GM03348 (cell line): ENCODE data around the gene B9D1.
A peak's percentile ranks its signal among the peaks of the same experiment; 100 is the strongest.

Experiments
- DNase-seq: peaks from one replicate; pipeline ENCODE4 v3.0.0; 2012; ENCODE audit warnings: low spot score

Gene B9D1, protein sequence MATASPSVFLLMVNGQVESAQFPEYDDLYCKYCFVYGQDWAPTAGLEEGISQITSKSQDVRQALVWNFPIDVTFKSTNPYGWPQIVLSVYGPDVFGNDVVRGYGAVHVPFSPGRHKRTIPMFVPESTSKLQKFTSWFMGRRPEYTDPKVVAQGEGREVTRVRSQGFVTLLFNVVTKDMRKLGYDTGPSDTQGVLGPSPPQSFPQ

GRCh38 chr17:19362277-19363113 is at the start of gene B9D1:
Gene B9D1 (minus strand): TSS chr17:19362723. CDS start chr17:19362569, 154 bp downstream.
- DNase-seq, result peak; percentile 97

DNA sequence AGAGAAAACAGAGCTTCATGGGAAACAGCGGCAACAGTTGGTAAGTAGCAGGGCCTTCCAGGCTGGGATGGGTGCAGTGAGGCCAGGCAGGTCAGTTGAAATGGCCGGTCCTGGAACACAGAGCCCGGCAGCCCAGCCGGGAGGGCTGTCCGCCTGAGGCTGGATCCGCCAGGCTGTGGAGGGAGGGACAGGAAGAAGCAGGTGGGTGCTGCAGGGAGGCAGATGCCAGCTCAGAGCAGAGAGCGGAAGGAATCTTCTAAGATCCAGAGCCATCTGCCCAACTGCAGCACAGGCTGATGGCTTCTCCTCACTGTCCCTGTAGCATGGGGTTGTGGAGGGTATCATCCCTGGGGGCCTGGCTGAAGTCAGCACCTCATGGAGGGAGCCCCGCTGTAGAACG is 49.1 kb upstream of the B9D1 start:
- DNase-seq, result peak; percentile 17

- peak; percentile 84 for DNase-seq
Measured at GRCh38 chr17:19410875-19411620, 48.5 kb upstream of the B9D1 start, which contains the start of gene RNF112. Gene RNF112 (plus strand): TSS chr17:19411232. CDS start chr17:19411409, 177 bp downstream.

DNA sequence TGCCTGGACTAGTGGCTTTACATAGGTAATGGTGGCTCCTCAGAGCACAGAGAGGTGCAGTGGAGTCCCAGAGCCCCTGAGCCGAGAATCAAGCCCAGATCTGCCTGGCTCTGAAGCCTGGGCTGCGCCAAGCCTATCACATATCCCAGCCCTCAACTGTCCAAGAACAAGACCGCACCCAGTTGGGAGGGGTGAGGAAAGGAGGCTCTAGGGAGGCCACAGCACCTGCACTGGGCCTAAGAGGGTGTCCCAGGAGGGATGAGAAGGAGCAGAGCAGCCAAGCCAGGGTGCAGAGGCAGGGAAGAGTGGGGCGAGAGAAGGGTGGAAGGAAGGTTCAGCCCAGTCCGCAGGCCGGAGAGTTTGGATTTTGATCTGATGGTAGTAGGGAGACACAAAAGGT is 47.6 kb upstream of the B9D1 start:
- no peak for DNase-seq

- peak; percentile 73 for DNase-seq
Measured at GRCh38 chr17:19409509-19409908, 47.0 kb upstream of the B9D1 start.

- DNase-seq, result no peak
Measured at GRCh38 chr17:19409066-19409465, 46.5 kb upstream of the B9D1 start.

DNA sequence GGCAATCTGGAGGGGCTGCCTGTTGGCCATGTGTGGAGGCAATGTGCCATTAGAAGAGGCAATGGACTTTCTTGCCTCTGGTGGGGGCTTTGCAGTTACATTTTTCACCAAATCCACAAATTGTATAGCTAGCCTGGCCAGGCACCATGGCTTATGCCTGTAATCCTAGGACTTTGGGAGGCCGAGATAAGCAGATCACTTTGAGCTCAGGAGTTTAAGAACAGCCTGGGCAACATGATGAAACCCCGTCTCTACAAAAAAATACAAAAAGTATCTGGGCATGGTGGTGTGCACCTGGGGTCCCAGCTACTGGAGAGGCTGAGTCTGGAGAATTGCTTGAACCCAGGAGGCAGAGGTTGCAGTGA is 45.8 kb upstream of the B9D1 start:
- DNase-seq, result no peak

GRCh38 chr17:19407601-19408345 is 45.2 kb upstream of the B9D1 start:
- DNase-seq, result no peak

GRCh38 chr17:19405114-19405513 is 42.6 kb upstream of the B9D1 start:
- DNase-seq, result no peak

GRCh38 chr17:19404264-19404663 is 41.7 kb upstream of the B9D1 start:
- DNase-seq, result no peak

DNA sequence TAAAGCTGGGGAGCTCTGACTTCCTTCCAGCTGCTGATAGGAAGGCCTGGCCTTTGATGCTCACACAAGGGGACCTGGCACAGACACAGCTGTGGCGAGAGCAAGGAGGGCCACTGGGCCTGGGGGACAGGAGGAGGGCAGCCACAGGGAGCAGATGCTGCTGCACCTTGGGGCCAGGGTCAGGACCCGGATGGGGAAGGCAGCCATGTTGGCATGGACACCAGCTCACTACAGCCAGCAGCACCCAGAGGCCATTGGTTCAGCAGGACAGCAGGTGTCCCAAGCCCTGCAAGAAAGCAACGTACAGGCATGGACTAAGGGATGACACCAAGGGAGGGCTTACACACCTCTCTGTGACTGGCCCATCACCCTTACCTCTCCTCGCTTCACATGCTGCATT is 40.5 kb upstream of the B9D1 start:
- DNase-seq, result no peak

DNA sequence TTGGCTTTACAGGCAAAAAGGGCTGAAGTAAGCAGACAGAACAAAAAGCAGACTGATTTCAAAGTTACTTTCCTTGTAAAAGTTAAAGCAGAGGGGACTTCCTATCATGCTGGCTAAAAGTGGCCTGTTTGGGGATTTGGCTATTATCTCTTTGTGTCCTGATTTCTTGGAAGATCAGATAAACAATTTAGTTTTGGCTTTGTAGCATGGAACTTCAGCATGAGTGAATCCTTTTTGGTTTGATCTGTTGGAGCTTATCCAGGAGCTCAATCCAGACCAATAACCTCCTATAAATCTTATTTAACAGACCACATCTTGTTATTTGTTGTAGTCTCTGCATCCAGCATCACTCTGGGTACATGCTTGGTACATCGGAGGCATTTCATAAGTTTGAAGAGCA is 39.6 kb upstream of the B9D1 start:
- no peak for DNase-seq

DNA sequence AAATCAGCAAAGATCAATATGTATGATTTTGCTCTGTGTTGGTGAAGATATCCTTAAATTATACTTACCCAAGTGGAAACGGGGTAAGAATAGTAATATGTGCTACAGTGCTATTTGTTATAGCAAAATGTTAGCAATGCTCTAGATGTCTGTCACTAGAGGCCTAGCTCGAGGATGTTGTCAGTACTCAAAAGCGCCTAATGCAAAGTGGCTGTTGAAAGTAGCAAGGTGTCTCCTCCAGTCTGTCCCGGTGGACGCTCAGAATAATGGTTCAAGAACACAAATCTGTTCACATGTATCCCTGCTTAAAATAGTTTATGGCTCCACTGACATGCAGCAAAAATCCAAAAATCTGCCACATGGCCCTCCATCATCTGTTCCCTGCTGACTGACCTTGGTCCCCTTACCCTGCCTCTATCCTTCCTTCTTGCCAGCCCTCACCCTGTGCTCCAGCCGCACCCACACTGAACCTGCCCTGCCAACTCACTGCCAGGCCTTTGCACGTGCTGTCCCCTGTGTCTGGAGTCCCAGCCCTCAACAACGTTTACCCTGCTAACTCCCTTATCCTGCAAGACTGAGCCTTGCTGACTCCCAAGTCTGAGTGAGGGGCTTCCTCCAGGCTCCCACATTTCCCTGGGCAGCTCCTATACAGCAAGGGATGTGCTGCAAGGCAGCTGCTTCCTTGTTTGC is 38.9 kb upstream of the B9D1 start:
- DNase-seq, result no peak

DNA sequence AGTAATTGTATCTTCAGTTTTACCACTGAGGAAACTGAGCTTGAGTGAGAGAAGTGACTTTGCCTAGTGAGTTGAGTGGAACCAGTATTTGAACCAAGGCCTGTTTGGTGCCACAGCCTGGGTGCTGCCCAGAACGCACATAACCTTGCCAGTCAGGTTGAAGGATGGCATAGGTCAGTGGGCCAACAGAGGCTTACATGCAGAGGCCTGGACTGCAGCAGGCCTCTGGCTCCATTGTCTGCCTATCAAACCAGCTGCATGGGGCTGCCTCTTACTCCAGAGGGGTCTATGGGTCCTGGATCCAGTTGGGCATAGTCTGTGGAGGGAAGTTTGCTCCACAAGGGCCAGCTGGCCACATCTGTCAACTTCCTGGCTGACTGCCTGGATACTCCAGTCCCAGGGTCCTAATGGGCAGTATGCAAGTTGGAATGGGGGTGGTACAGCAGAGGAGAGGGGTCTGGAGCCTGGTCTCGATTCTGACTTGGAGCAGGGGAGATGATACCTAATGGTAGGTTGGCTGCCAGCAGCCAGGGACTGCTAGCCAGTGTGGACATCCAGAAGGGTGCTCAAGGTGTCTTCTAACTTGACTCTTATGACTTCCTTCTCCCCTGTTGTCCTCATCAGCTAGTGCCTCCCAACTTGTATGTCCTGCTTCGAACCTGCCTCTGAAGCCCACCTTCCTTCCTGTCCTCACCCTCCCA is 37.4 kb upstream of the B9D1 start:
- DNase-seq, result no peak

DNA sequence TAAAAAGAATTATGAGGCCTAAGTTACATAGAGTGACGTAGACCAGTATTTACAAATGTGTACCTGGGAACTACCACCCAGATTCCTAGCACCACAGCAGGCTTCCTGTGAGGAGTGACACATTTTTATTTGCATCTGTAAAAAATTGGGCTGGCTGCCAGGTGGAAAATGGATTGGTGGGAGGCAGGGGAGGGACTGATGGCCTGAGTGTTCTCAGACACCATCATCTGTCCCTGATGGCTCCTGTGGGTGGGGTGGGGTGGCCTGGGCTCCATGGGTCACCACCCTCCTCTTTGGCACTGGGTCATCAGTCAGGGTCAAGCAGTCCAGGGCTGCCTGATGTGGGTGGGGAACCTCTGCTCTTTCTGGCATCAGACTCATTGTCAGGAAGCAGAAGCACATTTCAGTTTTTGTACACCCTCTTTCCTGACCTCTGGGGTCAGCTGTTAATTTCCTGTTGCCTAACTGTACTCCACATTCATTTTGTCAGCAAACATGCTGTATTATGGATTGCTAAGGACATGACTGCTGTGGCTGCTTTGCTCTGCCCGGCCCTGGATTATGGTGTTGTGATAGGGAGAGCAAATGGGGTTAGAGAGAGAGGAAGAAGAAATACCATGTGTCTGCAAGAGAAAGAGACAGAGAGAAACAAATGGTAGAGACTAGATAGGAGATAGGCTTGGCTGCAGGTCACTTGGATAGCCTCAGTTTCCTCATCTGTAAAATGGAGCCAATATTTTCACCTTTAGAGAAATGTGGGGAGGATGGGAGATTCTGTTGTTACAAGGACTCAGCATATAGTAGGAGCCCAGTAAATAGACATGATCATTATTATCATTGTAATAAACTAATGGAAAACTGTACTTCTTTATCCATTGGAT is 36.0 kb upstream of the B9D1 start:
- peak; percentile 36 for DNase-seq

DNA sequence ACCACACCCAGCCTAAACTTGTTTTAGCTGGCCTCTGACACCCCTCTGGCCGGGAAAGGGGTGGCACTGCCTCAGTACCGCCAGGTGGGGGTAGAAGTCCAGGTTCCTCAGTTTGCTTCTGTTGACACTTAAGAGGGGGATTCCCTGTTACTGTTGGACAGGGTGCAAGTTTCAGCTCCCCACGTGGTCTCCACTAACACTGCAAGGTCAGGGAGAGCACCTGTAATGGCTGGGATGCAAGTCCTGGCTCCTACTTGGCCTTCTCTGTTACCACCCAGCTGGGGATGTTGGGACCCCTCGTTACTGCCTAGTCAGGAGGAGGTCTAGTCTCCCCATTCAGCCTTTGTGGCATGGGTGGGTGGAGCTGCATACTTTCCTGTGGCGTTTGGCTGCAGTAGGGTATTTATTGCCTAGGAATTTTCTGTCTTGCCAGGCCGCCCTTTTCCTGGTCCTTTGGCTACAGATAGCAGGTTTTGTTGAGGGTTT is 35.1 kb upstream of the B9D1 start:
- DNase-seq, result no peak

GRCh38 chr17:19392303-19392702 is 29.8 kb upstream of the B9D1 start:
- no peak for DNase-seq

- DNase-seq, result no peak
Measured at GRCh38 chr17:19391432-19391831, 28.9 kb upstream of the B9D1 start.

DNA sequence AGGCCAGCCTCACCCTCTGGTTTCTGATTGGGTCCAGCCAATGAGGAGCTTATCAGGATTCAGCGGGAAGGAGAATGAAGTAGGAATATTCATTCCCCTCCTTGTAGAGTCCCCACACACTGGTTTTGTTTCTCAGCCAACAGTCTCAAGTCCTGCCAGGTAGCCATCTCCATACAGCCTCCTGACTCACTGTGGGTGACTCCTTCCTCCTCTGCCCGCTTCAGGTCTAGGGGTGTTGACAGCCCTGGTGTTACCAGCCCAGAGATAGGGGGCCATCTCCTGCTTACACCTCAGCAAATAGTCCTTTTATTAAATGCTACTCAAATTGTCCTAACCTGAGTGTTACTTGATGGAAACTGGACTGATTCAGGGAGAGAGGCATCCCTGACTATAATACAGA is 28.4 kb upstream of the B9D1 start:
- DNase-seq, result no peak
